A549 (cell line): ENCODE data around the gene SPATA12.

Experiments used
- CBX8 ChIP-seq: fragments of 200-600 bp; sonication (generic); IDR thresholded peaks from 2 replicates; pipeline ENCODE4 v1.6.1; 2016
- CEBPB ChIP-seq, 2 experiments: fragments of >200 bp in 1 of 2; sonication (Bioruptor Twin) in 1 of 2; formaldehyde crosslinking in 1 of 2; IDR thresholded peaks; 2 replicates each; pipeline ENCODE4 v1.6.1; 2012 to 2016
- CTCF ChIP-seq: fragments of >200 bp; sonication (Bioruptor Twin); formaldehyde crosslinking; IDR thresholded peaks from 3 replicates; pipeline ENCODE4 v1.5.1; 2016
- HDAC2 ChIP-seq: fragments of 200-600 bp; sonication (generic); IDR thresholded peaks from 2 replicates; pipeline ENCODE4 v1.6.1; 2016
- MYC ChIP-seq: IDR thresholded peaks from 2 replicates; pipeline ENCODE4 v1.6.1; 2012; ENCODE audit warnings: mild to moderate bottlenecking, inconsistent platforms, low read length, improper control_type of control experiment, borderline replicate concordance
- NR3C1 ChIP-seq: fragments of >200 bp; sonication (Bioruptor Twin); formaldehyde crosslinking; IDR thresholded peaks from 3 replicates; pipeline ENCODE4 v1.6.1; 2017
- POLR2A ChIP-seq: IDR thresholded peaks from 2 replicates; pipeline ENCODE4 v1.6.1; 2012; ENCODE audit warnings: mild to moderate bottlenecking, low read length
- TF ChIP-seq, protein P1 (sequence below): IDR thresholded peaks from 2 replicates; pipeline ENCODE4 v1.6.1; 2012
- TF ChIP-seq, protein P2 (sequence below): fragments of 150-350 bp; IDR thresholded peaks from 2 replicates; pipeline ENCODE4 v1.6.1; 2014; ENCODE audit warnings: low read depth, mild to moderate bottlenecking, low read length

DNA sequence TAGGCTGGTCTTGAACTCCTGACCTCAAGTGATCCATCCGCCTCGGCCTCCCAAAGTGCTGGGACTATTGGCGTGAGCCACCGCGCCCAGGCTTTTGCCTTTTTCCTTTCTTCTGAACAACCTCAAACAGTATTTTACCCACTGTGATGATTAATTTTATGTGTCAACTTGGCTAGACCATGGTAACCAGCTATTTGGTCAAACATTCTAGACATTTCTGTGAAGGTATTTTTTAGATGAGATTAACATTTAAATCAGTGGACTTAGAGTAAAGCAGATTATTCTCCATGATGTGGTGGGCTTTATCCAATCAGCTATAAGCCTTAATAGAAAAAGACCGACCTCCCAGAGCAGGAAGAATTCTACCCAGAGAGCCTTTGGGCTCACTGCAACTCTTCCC, 6.0 kb downstream of the SPATA12 start:
- TF ChIP-seq HDAC2 (no peak), CBX8 (no peak), POLR2A (no peak), MYC (no peak), CEBPB (IDR thresholded peaks at IDR 0.05) (no peak), NR3C1 (no peak), CTCF (no peak)
- TF ChIP-seq, protein P1, sequence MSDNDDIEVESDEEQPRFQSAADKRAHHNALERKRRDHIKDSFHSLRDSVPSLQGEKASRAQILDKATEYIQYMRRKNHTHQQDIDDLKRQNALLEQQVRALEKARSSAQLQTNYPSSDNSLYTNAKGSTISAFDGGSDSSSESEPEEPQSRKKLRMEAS, result no peak
- TF ChIP-seq, protein P2, sequence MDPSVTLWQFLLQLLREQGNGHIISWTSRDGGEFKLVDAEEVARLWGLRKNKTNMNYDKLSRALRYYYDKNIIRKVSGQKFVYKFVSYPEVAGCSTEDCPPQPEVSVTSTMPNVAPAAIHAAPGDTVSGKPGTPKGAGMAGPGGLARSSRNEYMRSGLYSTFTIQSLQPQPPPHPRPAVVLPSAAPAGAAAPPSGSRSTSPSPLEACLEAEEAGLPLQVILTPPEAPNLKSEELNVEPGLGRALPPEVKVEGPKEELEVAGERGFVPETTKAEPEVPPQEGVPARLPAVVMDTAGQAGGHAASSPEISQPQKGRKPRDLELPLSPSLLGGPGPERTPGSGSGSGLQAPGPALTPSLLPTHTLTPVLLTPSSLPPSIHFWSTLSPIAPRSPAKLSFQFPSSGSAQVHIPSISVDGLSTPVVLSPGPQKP, result no peak
